ENCODE results near the gene ZNF766.

ZNF766 gene

GRCh38 chr19:52227196-52227940 lies 42.0 kb upstream of the ZNF766 start:
- no peaks in the 10 kb centered on the region for H4K20me1 ChIP-seq (ENCODE audit: insufficient read depth, low read length)
- H3K9ac ChIP-seq (ENCODE audit: low read depth, low read length), result no peak overlapping the region
- TF ChIP-seq CTCF (IDR thresholded peaks at IDR 0.05; ENCODE audit: borderline replicate concordance, extremely low read depth, low read length, poor library complexity, severe bottlenecking) (no peak), EZH2 (IDR thresholded peaks at IDR 0.05; ENCODE audit: borderline replicate concordance, low read depth, low read length, severe bottlenecking) (no peak)
- peaks cover 65% of the 10 kb centered on the region for H3K36me3 ChIP-seq (ENCODE audit: insufficient read depth, low read length)
- H3K79me2 ChIP-seq (ENCODE audit: insufficient read depth, low read length), result no peaks in the 10 kb centered on the region
- no peaks in the 10 kb centered on the region for H3K9me3 ChIP-seq (ENCODE audit: insufficient read depth, low read length, severe bottlenecking)
- no peak overlapping the region for H3K4me3 ChIP-seq (ENCODE audit: low read depth in 1 of 2, low read length in 2 of 2)
- no peak overlapping the region for H3K4me2 ChIP-seq (ENCODE audit: insufficient read depth, low read length)
- H3K27me3 ChIP-seq (ENCODE audit: insufficient read depth, low read length, poor library complexity), result no peaks in the 10 kb centered on the region
- no peaks in the 10 kb centered on the region for H3K4me1 ChIP-seq (ENCODE audit: insufficient read depth, low read length)
- ATAC-seq (ENCODE audit: insufficient read depth, low read depth), result no peak
- H2AFZ ChIP-seq (ENCODE audit: low read depth, low read length), result no peak overlapping the region
- DNase-seq, result no peak
- H3K27ac ChIP-seq (ENCODE audit: low read length), result no peak overlapping the region

- DNase-seq, result no peak
- Histone ChIP-seq H3K4me3 (ENCODE audit: low read depth in 1 of 2, low read length in 2 of 2) (no peak overlapping the region), H3K9ac (ENCODE audit: low read depth, low read length) (no peak overlapping the region), H3K27ac (ENCODE audit: low read length) (no peak overlapping the region), H3K4me2 (ENCODE audit: insufficient read depth, low read length) (no peak overlapping the region), H4K20me1 (ENCODE audit: insufficient read depth, low read length) (no peaks in the 10 kb centered on the region), H3K79me2 (ENCODE audit: insufficient read depth, low read length) (no peaks in the 10 kb centered on the region), H2AFZ (ENCODE audit: low read depth, low read length) (no peak overlapping the region), H3K36me3 (ENCODE audit: insufficient read depth, low read length) (peaks cover 59% of the 10 kb centered on the region), H3K4me1 (ENCODE audit: insufficient read depth, low read length) (no peaks in the 10 kb centered on the region), H3K27me3 (ENCODE audit: insufficient read depth, low read length, poor library complexity) (no peaks in the 10 kb centered on the region), H3K9me3 (ENCODE audit: insufficient read depth, low read length, severe bottlenecking) (no peaks in the 10 kb centered on the region)
- ATAC-seq (ENCODE audit: insufficient read depth, low read depth), result no peak
- TF ChIP-seq CTCF (IDR thresholded peaks at IDR 0.05; ENCODE audit: borderline replicate concordance, extremely low read depth, low read length, poor library complexity, severe bottlenecking), result no peak
- no peak for TF ChIP-seq EZH2 (IDR thresholded peaks at IDR 0.05; ENCODE audit: borderline replicate concordance, low read depth, low read length, severe bottlenecking)
Measured at GRCh38 chr19:52227980-52228379, 41.4 kb upstream of the ZNF766 start.

- Histone ChIP-seq H3K4me2 (ENCODE audit: insufficient read depth, low read length) (no peak overlapping the region), H3K4me1 (ENCODE audit: insufficient read depth, low read length) (no peaks in the 10 kb centered on the region), H3K9ac (ENCODE audit: low read depth, low read length) (no peak overlapping the region), H3K9me3 (ENCODE audit: insufficient read depth, low read length, severe bottlenecking) (no peaks in the 10 kb centered on the region), H4K20me1 (ENCODE audit: insufficient read depth, low read length) (no peaks in the 10 kb centered on the region), H2AFZ (ENCODE audit: low read depth, low read length) (no peak overlapping the region), H3K27me3 (ENCODE audit: insufficient read depth, low read length, poor library complexity) (no peaks in the 10 kb centered on the region), H3K79me2 (ENCODE audit: insufficient read depth, low read length) (no peaks in the 10 kb centered on the region), H3K4me3 (ENCODE audit: low read depth in 1 of 2, low read length in 2 of 2) (no peak overlapping the region), H3K27ac (ENCODE audit: low read length) (no peak overlapping the region), H3K36me3 (ENCODE audit: insufficient read depth, low read length) (peaks cover 43% of the 10 kb centered on the region)
- DNase-seq (no peak), ATAC-seq (ENCODE audit: insufficient read depth, low read depth) (no peak; the same call in 2 of the 3 replicates)
- no peak for TF ChIP-seq EZH2 (IDR thresholded peaks at IDR 0.05; ENCODE audit: borderline replicate concordance, low read depth, low read length, severe bottlenecking)
- no peak for TF ChIP-seq CTCF (IDR thresholded peaks at IDR 0.05; ENCODE audit: borderline replicate concordance, extremely low read depth, low read length, poor library complexity, severe bottlenecking)
Measured at GRCh38 chr19:52229524-52229923, 39.9 kb upstream of the ZNF766 start.
